ENCODE measurements around the gene SCAPER. TPM values are rescaled to one million over a fixed set of nuclear protein-coding genes. Genes with fewer than 3 reads are reported as not detected.
A peak's percentile ranks its signal among the peaks of the same experiment; 100 is the strongest.

Gene SCAPER
- total RNA-seq, 1 experiment from 2014 or later: 7.4 TPM

DNA sequence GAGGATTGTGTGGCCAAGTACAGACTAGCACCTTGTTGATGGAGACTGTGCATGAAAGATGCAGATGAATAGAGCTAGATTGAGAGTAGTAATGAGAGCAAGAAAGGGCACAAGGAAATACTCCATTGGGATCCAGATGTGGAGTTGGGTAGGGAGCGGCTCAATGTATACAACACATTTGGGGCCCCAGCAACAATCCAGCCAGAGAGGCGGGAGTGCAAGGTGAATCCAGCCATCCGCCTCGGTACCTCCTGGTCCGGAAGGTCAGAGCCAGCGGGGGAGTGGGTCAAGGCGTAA lies 559.6 kb downstream of the SCAPER start:
- Histone ChIP-seq H4K8ac (replicated peaks; ENCODE audit: insufficient read length, low read depth, low read length) (no peak overlapping the region), H2BK20ac (ENCODE audit: low read depth, low read length, poor library complexity, severe bottlenecking) (no peak overlapping the region), H2BK15ac (ENCODE audit: low read depth, low read length) (no peak overlapping the region), H2BK120ac (ENCODE audit: low read depth, low read length, poor library complexity, severe bottlenecking) (no peak overlapping the region), H3K4me1 (ENCODE audit: insufficient read depth, low read length) (no peaks in the 10 kb centered on the region), H3K9me3 (ENCODE audit: control insufficient read depth, low read depth, low read length) (no peaks in the 10 kb centered on the region), H3K14ac (ENCODE audit: insufficient read depth, low read length) (no peak overlapping the region), H3K9ac (ENCODE audit: extremely low read depth, insufficient read length, low read length) (no peak overlapping the region), H3T11ph (ENCODE audit: low read length) (no peak overlapping the region), H3K79me1 (ENCODE audit: insufficient read depth, low read depth, low read length, poor library complexity, severe bottlenecking) (no peaks in the 10 kb centered on the region), H4K20me1 (ENCODE audit: control insufficient read depth, insufficient read depth, insufficient read length) (no peaks in the 10 kb centered on the region), H3K23ac (ENCODE audit: insufficient read length, low read depth, low read length) (no peak overlapping the region), H2BK5ac (ENCODE audit: insufficient read length, low read length) (no peak overlapping the region), H3K27ac (ENCODE audit: insufficient read length, low read depth, low read length) (no peak overlapping the region), H3K4ac (ENCODE audit: low read depth, low read length) (no peak overlapping the region), H3K23me2 (ENCODE audit: insufficient read length, low read depth, low read length, poor library complexity, severe bottlenecking) (peaks cover 13% of the 10 kb centered on the region), H4K5ac (ENCODE audit: insufficient read length, low read depth, low read length) (no peak overlapping the region), H2AFZ (ENCODE audit: low read length) (no peak overlapping the region), H2AK5ac (ENCODE audit: insufficient read length, low read length) (no peak overlapping the region), H2BK12ac (ENCODE audit: insufficient read length, low read depth, low read length) (no peak overlapping the region), H3K18ac (ENCODE audit: insufficient read length, low read depth, low read length) (no peak overlapping the region), H3K79me2 (ENCODE audit: insufficient read depth, low read length) (no peaks in the 10 kb centered on the region), H3K56ac (ENCODE audit: insufficient read length, low read depth, low read length) (no peak overlapping the region), H4K91ac (ENCODE audit: insufficient read length, low read depth, low read length) (no peak overlapping the region), H3K27me3 (ENCODE audit: insufficient read depth, low read length) (peaks cover 59% of the 10 kb centered on the region), H3K4me2 (ENCODE audit: insufficient read depth, insufficient read length, low read length) (peak overlapping the region; percentile 15)
- Mint-ChIP-seq H3K27ac (no peak overlapping the region), H3K36me3 (ENCODE audit: insufficient read depth in 1 of 3, low read depth in 3 of 3) (0 out of 7 replicates have a peak, but pooled peaks cover 0 to 2% (median 0%) of the 10 kb centered on the region in 3 experiments), H3K4me3 (peak overlapping the region; percentile 50 to 77), H3K4me1 (peaks cover 15 to 30% of the 10 kb centered on the region in 2 experiments), H3K9me3 (peaks cover 3 to 6% of the 10 kb centered on the region in 2 experiments; a peak in 3 of 5 replicates), H3K27me3 (ENCODE audit: low read depth) (peaks cover 97% of the 10 kb centered on the region)
- WGBS (ENCODE audit: extremely low coverage, insufficient read length, low lambda C conversion rate): no CpG with 5 or more reads among the region's 7 CpGs
- no peak for DNase-seq
- TF ChIP-seq, protein P1, sequence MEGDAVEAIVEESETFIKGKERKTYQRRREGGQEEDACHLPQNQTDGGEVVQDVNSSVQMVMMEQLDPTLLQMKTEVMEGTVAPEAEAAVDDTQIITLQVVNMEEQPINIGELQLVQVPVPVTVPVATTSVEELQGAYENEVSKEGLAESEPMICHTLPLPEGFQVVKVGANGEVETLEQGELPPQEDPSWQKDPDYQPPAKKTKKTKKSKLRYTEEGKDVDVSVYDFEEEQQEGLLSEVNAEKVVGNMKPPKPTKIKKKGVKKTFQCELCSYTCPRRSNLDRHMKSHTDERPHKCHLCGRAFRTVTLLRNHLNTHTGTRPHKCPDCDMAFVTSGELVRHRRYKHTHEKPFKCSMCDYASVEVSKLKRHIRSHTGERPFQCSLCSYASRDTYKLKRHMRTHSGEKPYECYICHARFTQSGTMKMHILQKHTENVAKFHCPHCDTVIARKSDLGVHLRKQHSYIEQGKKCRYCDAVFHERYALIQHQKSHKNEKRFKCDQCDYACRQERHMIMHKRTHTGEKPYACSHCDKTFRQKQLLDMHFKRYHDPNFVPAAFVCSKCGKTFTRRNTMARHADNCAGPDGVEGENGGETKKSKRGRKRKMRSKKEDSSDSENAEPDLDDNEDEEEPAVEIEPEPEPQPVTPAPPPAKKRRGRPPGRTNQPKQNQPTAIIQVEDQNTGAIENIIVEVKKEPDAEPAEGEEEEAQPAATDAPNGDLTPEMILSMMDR (conservative IDR thresholded peaks at IDR 0.05): no peak

Data from H9 (cell line).